ENCODE measurements around the gene TMEM266.
"Not testable (repeated sequence)": the region's sequence is repeated elsewhere in the genome, so short reads cannot be mapped to it uniquely, and the experiment has no call there.

The TMEM266 gene, protein sequence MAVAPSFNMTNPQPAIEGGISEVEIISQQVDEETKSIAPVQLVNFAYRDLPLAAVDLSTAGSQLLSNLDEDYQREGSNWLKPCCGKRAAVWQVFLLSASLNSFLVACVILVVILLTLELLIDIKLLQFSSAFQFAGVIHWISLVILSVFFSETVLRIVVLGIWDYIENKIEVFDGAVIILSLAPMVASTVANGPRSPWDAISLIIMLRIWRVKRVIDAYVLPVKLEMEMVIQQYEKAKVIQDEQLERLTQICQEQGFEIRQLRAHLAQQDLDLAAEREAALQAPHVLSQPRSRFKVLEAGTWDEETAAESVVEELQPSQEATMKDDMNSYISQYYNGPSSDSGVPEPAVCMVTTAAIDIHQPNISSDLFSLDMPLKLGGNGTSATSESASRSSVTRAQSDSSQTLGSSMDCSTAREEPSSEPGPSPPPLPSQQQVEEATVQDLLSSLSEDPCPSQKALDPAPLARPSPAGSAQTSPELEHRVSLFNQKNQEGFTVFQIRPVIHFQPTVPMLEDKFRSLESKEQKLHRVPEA

DNA sequence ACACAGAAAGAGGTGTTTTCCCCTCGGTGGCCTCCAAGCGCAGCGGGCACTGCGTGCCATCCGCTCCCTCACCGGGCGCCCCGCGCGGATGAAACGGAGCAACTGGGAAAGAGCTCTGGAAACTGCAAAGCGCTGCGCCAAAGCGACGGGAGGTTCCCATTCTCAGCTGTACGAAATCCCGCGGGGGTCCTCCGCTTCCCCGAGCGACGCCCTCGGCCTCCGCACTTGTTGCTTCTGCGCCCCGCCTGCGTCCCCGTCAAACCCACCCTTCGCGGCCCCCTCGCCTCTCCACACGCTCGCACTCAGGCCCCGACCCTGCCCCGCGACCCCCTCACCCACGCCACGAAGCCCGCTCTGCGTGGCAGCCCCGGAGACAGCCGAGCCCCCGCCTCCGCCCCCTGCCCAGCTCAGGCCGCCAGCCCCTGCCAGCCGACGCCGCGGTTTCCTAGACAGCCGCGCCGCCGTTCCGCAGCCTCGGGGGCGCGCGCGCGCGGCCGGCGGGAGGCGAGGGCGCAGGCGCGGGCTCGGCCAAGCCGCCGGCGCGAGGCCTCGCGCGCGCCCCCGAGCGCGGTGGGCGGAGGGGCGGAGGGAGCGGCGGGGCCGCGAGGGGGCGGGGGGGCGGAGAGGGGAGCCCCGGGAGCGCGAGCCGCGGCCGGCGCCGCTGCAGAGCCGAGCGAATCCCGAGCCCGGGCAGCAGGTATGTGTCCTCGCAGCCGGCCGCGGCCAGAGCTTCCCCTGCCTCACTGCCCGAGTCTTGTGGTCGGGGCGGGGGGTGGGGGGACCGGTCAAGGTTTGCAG lies at the start of gene TMEM266:
TSS of gene TMEM266 (plus strand) at position 666 of the 798 bp plus-strand sequence. CDS start 74,279 bp downstream, outside the sequence.
- DNase-seq, result no peak

DNA sequence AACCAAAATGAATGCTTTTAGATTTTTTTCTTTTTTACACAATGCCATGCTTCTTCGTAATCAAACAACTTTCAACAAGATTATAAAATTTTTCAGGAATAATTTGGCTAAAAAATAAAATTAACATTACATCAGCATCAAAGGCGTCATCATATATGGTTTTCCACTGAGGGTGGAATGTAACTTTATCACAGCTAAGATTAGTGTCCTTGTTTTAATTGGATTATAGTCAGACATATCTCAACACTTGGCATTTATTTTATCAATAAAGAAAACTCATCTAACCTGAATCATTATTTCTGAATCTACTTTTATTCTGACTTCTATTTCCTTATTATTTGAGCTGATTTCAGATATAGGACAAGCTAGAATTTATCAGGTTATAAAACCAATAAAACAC lies 49.2 kb upstream of the TMEM266 start:
- DNase-seq, result no peak

DNA sequence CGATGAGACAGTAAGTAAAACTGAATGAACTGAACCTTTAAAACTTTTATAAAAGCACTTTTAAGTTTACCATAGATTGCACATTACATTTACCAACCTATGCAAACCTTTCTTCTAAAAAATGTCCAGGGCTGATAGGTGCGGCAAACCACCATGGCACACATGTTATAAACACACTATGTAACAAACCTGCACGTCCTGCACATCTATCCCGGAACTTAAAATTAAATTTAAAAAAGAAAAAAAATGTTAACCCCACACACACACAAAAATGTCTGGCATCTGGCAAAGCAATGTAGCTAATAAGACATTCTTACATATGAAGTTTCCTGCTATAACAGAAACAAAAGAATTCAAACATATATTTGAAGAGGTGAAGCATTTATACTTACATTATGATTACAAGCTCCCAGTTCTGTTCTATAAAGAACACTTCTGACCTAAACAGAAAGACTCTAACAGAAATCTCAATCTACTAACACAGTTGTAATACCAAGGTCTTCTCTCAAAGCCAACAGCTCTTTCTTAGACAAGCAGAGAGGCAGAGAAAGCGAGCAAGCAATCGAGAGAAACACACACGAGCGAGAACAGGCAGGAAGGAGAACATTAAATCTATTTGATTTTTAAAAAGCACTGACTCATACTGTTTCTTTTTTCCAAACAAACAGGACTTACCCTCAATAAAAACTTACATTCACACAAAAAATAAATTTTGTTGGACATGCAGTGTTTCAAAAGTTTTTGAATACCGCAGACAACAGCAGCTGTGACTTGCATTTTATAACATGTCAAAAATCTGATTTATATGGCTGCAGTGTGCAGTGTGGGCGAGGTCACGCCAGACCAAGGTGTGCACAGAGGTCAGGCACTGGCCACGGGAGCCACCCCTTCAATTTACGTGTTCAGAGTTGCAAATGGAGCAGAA lies 47.9 kb upstream of the TMEM266 start, which contains the start of gene NRG4:
TSS of gene NRG4 (minus strand) at position 798 of the 925 bp plus-strand sequence. CDS start 1,194 bp downstream, outside the sequence.
- DNase-seq, result no peak

DNA sequence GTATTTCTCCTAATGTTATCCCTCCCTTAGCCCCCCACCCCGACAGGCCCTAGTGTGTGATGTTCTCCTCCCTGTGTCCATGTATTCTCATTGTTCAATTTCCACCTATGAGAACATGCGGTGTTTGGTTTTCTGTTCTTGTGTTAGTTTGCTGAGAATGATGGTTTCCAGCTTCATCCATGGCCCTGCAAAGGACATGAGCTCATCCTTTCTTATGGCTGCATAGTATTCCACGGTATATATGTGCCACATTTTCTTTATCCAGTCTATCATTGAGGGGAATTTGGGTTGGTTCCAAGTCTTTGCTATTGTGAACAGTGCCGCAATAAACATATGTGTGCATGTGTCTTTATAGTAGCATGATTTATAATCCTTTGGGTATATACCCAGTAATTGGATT lies 46.3 kb upstream of the TMEM266 start:
- not testable (repeated sequence) for DNase-seq

DNA sequence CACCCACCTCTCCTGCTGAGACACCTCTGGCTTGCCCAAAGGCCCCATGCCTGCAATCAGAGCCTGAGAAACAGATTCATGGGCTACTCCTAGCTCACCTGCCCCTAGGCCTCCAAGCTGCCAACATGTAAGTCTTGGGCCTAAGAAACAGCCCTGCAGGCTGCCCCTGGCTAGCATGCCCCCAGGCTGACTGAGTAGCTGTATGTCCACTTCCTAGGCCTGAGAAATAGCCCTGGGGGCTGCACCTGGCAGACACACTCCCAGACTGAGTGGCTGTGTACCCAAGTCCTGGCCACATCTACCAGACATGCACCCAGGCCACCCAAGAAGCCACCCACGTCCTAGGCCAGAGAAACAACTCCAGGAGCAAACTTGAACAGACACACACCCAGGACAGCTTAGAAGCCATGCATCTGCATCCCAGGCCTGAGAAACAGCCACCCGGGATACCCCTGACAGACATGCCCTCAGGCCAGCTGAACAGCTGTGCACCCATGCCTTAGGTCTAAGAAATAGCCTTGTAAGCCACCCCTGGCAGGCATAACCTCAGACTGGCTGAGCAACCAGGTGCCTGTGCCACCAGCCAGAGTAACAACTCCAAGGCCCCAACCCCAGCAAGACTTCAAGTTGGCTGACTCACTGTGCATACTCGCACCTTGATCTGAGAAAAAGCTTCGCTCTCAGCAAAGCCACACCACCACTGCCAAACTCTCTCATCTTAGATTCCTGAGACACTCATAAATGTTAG lies 35.6 kb upstream of the TMEM266 start:
- no peak for DNase-seq

DNA sequence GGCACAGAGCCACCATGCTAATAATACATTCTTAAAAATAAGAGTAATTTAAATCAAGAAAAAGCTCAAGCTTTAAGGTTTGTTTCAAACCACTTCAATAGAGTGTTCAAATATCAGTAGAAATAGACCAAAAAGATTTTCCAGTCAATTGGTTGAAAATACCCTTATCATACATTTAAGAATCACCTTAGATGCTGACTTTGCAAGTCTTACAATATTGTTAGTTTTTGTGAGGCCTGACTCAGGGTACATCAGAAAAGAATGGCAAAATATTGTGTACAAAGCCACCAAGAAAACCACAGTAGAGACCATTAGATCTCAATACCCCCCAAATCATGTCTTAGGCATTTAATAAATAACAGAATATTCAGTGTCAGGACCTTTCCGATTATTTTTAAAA lies 27.7 kb upstream of the TMEM266 start:
- no peak for DNase-seq

DNA sequence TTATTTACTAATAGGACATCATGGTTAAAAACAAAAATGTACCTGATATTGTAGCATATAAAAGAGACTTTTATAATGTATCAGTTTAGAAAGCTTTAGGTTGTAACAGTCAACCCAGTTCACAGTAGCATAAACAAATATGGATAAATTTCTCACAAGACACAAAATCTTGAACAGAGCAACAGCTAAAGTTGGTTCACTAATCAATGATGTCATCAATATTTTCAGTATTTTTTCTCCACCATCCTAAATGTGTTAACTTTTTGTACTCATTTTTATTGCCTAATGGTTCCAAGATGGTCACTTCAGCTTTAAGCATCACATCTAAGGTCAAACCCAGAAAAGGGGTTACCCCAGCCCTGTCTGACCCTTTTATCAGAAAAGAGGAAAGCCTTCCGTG lies 26.3 kb upstream of the TMEM266 start:
- no peak for DNase-seq

DNA sequence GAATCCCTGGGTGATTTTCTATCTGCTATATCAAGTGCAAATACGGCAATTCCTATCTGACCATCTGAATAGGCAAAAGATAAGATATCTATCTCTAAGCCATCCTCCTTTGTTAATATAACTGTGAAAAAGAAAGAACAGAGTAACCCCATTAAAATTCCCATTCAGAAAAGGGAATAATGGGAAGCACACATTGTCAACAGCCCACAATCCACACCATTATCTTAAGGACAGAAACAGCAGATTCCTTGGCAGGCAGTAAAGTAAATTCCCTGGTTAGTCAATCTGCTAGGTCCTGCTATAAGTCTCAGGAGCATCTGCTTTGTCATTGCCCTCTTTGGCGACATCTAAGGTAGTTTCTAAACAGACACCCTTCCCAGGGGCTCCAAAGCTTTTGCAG lies 25.7 kb upstream of the TMEM266 start:
- no peak for DNase-seq

DNA sequence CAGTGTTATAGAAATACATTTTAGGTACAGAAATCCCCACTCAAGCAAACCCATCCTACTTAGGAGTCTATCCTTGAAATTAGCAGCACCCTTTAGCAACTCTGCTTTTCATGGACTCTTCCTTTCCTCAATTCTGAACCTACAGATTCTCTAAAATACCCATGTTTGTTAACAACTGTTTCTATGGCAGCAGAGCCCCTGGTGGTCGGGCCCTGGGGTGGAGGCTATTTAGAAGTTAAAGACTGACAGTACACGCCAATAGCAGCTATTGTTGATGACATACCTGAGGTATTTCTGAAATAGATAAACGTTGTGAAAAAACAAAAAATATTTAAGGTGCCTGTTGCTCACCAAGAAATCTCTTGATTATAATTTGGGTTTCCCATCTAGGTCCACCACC lies 24.2 kb upstream of the TMEM266 start:
- DNase-seq, result no peak

DNA sequence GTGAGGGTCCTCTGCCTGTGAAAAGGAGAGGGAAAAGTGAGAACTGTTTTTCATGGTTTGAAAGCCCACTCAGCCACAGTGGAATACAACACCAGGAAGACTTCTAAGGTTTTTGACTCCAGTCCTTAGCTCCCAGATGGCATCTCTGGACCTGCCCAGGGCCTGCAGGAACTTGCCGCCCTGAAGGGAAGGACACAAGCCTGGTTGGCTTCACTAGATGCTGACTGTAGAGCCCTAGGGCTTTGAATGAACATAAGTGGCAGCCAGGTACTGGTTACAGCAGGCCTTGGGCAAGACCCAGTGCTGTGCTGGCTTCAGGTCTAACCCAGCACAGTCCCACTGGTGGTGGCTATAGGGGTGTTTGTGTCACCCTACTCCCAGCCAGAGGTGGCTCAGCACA lies 21.3 kb upstream of the TMEM266 start:
- DNase-seq, result no peak

DNA sequence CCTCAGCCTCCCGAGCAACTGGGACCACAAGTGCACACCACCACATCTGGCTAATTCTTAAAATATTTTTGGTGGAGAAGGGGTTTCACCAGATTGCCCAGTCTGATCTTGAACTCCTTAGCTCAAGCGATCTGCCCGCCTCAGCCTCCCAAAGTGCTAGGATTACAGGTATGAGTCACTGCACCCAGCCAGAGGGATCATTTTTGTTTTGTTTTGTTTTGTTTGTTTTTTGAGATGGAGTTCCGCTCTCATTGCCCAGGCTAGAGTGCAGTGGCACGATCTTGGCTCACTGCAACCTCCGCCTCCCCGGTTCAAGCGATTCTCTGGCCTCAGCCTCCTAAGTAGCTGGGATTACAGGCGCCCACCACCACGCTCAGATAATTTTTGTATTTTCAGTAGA lies 5.6 kb upstream of the TMEM266 start:
- DNase-seq, result not testable (repeated sequence)

DNA sequence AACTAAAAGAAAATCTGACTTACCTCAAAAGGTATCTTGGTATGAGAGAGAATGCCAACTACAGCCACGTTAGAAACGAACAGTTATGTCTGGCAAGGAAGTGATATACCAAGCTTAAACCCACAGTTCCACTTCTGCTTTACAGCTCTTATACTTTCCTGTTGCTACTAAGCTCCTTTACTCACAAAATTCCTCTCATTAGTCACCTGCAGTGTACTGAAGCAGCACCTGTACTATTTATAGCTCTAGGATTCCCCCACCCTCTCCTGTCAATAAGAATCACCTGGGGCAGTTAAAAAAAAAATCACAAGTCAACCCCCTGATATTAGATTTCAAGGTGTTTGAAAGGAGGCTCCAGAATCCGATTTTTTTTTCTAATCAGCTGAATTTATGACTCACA lies 2.9 kb upstream of the TMEM266 start:
- no peak for DNase-seq

DNA sequence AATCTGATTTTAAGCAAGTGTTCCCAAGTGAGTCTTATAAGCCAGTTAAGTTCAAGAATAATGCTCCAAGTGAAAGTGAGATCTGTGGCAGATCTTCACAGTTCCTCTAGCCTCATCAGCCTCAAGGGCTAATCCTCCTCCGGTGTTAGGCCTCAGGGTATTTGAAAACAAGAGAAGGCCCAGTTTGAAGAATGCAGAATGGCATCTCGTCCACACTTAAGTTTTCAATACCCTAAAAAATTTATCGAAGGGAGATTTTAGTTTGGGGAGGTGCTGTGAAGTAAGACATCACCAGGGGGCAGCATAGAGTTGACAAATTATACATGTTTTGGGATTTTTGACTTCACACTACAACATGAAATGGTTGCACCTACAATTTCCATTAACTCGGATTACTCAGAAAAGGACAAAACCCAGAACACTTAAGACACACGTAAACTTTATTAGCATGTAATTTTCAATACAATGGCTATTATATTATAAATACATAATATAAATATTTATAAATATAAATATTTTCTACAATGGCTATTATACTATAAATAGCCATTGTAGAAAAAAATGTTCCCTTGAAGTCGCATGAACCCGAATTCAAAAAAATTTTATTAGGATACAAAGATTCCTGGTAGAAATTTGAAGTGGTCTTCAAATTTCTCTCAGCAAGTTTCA lies 2.3 kb upstream of the TMEM266 start:
- peak; percentile 54 for DNase-seq

DNA sequence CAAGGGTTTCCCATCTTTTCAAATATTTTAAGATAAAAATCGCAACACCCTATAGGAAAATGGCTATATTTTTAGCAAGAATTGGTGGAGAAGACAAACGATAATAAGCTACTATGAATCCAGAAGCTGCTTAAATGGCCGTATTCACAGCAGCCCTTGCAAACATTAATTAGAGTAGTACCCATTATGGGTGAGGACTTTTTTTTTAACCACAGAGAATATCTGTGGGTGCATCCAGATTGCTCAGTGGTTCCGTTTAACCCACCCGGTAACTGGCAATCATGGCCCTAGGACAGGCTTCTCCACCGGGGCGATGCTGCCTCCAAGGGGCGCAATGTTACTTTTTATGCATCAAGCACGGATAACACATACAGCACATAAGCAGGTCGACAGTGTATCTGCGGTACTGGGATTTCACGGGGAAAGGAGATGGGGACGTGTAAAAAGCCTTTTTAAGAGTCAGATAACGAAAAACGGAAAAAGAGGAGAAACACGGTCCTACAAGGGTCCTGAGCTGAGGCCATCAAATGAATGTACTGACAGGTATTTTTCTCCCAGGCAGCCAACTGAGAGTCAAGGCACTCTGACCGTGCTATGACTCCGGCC lies 968 bp upstream of the TMEM266 start:
- DNase-seq, result peak; percentile 26

DNA sequence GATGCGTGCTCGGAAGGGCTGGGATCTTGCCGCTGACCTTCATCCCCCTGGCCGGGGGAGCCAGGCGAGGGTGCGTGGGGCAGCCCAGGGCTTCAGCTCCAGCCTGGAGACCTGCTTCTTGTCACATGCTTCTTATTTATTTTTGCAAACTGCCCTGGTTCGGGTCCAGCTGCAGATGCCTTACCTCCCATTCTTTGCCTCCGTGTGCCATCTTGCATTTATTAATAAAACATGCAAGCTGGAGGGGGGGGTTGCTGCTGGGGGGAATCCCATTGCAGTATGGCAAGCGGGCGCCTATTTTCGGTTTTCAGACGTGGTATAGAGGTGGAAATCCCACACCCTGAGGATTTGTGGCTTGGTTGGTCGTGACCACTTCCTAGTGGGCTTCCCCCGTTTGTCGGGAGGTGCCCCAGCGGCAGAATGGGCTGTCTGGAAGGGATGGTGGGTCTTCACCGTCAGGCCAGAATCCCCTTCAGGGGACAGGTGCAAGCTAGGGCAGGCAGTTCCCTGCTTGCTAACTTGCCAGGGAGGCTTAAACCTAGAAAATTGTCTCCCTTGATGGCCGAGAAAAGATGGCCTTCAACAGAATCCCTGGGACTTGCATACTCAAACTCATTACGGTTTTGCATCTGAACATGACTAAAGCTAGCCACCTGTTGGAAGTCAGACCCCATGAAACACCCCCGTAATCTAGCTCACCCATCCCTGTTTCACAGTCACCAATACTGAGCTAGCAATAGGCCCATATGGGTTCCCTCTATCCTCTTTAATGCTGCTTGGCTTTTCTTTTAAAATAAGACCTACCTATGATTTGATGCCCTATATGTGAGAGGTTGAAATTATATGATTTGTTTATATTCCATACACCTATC lies 569 bp downstream of the TMEM266 start:
- DNase-seq, result no peak

DNA sequence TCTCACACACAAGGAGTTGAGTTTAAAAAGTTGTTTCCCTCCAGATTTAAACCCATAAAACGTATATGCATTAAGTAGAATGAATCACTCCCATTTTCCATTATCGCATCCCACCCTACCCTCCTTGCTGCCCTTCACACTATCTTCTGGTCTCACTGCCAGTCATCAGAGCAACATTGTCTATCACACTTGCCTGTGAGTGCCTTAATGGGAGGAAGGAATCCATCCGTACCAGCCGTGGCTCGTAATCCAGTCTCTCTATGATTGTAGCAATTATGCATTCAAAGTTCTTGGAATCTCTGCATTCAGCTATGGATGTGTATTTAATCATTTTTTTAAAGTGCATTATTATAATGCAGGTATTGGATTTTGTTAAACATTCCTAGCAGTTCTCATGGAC lies 1.9 kb downstream of the TMEM266 start:
- DNase-seq, result no peak

DNA sequence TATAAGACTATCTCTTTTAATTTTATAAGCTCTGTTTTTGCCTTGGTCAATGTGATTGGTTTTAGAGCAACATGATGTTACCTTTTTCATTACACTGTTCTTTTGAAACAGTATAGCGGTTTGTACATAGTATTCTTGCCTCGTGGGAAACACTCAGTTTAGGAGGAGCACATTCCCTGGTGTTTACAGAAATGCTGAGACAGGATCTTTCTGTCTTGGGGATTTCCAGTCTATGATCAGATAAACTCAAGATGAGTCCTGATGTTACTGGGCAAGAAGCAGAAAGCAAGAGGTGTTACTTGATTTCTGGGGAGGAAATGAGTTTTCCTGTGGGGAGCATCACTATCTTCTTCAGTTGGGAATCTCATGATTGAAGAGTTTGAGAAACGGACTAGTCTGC lies 2.5 kb downstream of the TMEM266 start:
- no peak for DNase-seq

DNA sequence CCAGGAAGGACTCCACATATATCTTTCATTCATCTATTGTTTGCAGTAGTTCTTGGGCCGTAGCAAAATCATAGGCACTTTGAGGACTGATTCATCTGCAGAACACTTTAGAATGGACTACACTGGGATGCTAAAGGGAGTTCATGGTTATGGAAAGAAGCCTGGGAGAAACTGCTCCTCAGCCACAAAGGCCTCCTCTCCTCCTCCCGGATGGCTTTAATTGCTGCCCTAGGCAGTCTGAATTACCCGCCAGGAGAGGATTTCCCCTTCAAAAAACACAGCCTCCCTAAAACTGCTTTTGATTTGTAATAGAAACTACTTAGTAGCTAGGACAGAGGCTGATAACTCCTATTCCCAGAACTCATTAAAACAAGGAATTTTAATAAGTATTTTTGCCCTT lies 4.6 kb downstream of the TMEM266 start:
- DNase-seq, result no peak

DNA sequence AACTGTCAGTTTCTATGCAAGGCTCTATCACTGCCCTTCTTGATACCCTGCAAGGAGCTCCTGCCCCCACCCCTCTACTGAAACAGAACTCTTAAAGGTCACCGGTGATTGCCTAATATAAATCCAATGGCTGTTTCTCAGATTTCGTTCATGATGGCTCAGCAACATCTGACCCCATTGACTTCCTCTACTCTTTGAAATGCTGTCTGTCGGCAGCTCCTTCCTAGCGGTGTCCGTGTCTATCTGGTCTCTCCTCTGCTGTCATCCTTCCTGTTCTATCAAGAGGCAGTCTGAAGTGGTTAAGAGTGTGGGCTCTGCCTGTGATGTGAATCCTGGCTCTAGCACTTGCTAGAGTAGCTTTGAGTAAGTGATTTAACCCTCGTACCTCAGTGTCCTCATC lies 5.5 kb downstream of the TMEM266 start:
- no peak for DNase-seq

DNA sequence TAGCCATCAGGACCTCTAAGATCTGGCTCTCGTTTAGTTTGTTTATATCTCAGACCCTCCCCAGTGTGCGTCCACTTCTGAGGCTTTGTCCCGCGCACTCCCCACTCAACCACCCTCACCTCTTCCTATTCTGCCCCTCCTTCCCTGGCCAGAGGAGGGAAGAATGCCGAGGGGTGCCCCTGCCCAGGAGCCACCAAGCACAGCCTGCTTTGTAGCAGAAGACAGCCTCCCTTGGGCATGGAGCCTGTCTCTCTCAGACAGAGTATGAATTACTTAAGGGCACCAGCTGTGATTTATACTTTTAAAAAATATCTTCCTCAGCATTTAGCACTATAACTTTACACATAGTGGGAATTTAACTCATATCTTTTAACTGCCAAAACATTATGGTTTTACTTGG lies 6.0 kb downstream of the TMEM266 start:
- DNase-seq, result no peak

Measured in NCI-H1694 (cell line).